Ishikawa (cell line): ENCODE measurements around the gene MICOS13.

ENCODE experiments used
- CEBPB ChIP-seq: IDR thresholded peaks from 2 replicates; pipeline ENCODE4 v1.6.1; 2012
- CREB1 ChIP-seq: IDR thresholded peaks from 2 replicates; pipeline ENCODE4 v1.6.1; 2012; ENCODE audit warnings: low read depth
- EGR1 ChIP-seq: IDR thresholded peaks from 2 replicates; pipeline ENCODE4 v1.6.1; 2012
- EP300 ChIP-seq: IDR thresholded peaks from 2 replicates; pipeline ENCODE4 v1.6.1; 2012; ENCODE audit warnings: borderline replicate concordance
- FOXM1 ChIP-seq: IDR thresholded peaks from 2 replicates; pipeline ENCODE4 v1.6.1; 2012; ENCODE audit warnings: low read depth, borderline replicate concordance
- MAX ChIP-seq: IDR thresholded peaks from 2 replicates; pipeline ENCODE4 v1.6.1; 2012
- NFIC ChIP-seq: IDR thresholded peaks from 2 replicates; pipeline ENCODE4 v1.6.1; 2012
- RAD21 ChIP-seq: IDR thresholded peaks from 2 replicates; pipeline ENCODE4 v1.6.1; 2012; ENCODE audit warnings: low read depth
- TAF1 ChIP-seq: IDR thresholded peaks from 2 replicates; pipeline ENCODE4 v1.6.1; 2012; ENCODE audit warnings: low read depth, mild to moderate bottlenecking
- TCF12 ChIP-seq: IDR thresholded peaks from 2 replicates; pipeline ENCODE4 v1.6.1; 2012; ENCODE audit warnings: low read depth
- TEAD4 ChIP-seq: IDR thresholded peaks from 2 replicates; pipeline ENCODE4 v1.6.1; 2012
- USF1 ChIP-seq: IDR thresholded peaks from 2 replicates; pipeline ENCODE4 v1.6.1; 2012
- YY1 ChIP-seq: IDR thresholded peaks from 2 replicates; pipeline ENCODE4 v1.6.1; 2012; ENCODE audit warnings: low read depth
- ZBTB7A ChIP-seq: IDR thresholded peaks from 2 replicates; pipeline ENCODE4 v1.6.1; 2012; ENCODE audit warnings: low read depth
- TF ChIP-seq, protein P1 (sequence below): IDR thresholded peaks from 2 replicates; pipeline ENCODE4 v1.6.1; 2012; ENCODE audit warnings: low read depth, mild to moderate bottlenecking

The MICOS13 gene

GRCh38 chr19:5631567-5632240, 48.6 kb downstream of the MICOS13 start:
- TF ChIP-seq TAF1: no peak
- no peak for TF ChIP-seq FOXM1
- TF ChIP-seq TCF12: no peak
- TF ChIP-seq YY1: no peak
- no peak for TF ChIP-seq CREB1
- TF ChIP-seq EP300: no peak

GRCh38 chr19:5628919-5629481, 51.3 kb downstream of the MICOS13 start:
- TF ChIP-seq EP300 (no peak), CEBPB (no peak), RAD21 (no peak), EGR1 (no peak), MAX (no peak), TCF12 (no peak), TEAD4 (no peak), NFIC (no peak), TAF1 (no peak), YY1 (no peak), FOXM1 (no peak), USF1 (no peak), CREB1 (no peak), ZBTB7A (no peak)
- TF ChIP-seq, protein P1, sequence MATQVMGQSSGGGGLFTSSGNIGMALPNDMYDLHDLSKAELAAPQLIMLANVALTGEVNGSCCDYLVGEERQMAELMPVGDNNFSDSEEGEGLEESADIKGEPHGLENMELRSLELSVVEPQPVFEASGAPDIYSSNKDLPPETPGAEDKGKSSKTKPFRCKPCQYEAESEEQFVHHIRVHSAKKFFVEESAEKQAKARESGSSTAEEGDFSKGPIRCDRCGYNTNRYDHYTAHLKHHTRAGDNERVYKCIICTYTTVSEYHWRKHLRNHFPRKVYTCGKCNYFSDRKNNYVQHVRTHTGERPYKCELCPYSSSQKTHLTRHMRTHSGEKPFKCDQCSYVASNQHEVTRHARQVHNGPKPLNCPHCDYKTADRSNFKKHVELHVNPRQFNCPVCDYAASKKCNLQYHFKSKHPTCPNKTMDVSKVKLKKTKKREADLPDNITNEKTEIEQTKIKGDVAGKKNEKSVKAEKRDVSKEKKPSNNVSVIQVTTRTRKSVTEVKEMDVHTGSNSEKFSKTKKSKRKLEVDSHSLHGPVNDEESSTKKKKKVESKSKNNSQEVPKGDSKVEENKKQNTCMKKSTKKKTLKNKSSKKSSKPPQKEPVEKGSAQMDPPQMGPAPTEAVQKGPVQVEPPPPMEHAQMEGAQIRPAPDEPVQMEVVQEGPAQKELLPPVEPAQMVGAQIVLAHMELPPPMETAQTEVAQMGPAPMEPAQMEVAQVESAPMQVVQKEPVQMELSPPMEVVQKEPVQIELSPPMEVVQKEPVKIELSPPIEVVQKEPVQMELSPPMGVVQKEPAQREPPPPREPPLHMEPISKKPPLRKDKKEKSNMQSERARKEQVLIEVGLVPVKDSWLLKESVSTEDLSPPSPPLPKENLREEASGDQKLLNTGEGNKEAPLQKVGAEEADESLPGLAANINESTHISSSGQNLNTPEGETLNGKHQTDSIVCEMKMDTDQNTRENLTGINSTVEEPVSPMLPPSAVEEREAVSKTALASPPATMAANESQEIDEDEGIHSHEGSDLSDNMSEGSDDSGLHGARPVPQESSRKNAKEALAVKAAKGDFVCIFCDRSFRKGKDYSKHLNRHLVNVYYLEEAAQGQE: no peak

- no peak for TF ChIP-seq NFIC
- no peak for TF ChIP-seq TCF12
- TF ChIP-seq TEAD4: no peak
- no peak for TF ChIP-seq CREB1
- TF ChIP-seq TAF1: no peak
- no peak for TF ChIP-seq FOXM1
- TF ChIP-seq ZBTB7A: no peak
- TF ChIP-seq EP300: no peak
- TF ChIP-seq USF1: no peak
- no peak for TF ChIP-seq MAX
- TF ChIP-seq, protein P1: no peak
Measured at GRCh38 chr19:5628461-5628860, 51.9 kb downstream of the MICOS13 start.
